WTC11 (cell line): ENCODE measurements around the gene MYNN. TPM values are rescaled to one million over a fixed set of nuclear protein-coding genes. Genes with fewer than 3 reads are reported as not detected.

Experiments used
- ATAC-seq: fragments of 200-7000 bp; cut with Tn5 transposase; 2 replicates; pipeline ENCODE4 v1.10.0; 2021; ENCODE audit warnings: mild to moderate bottlenecking, moderate library complexity
- CTCF ChIA-PET: fragments of 300-600 bp; sonication (Branson Sonifier 250); formaldehyde crosslinking; loops from one replicate; lab custom pipeline; 2021; ENCODE audit warnings: antibody characterized with exemption; lab: Charles Lee
- POLR2A ChIA-PET: fragments of 350-600 bp; sonication (Branson Sonifier 250); formaldehyde crosslinking; loops from one replicate; lab custom pipeline; 2021; ENCODE audit warnings: antibody characterized with exemption; lab: Charles Lee
- DNase-seq: peaks from one replicate; pipeline ENCODE4 v3.0.0; 2021; ENCODE audit warnings: low spot score
- H3K27ac Mint-ChIP-seq: 2 replicates; pipeline ENCODE4 v1.8.0; 2021; ENCODE audit warnings: mixed read lengths
- H3K27me3 Mint-ChIP-seq: 2 replicates; pipeline ENCODE4 v1.8.0; 2021; ENCODE audit warnings: low read depth, mild to moderate bottlenecking, moderate library complexity, mixed read lengths
- H3K36me3 Mint-ChIP-seq: 2 replicates; pipeline ENCODE4 v1.8.0; 2021; ENCODE audit warnings: mixed read lengths
- H3K4me1 Mint-ChIP-seq: 2 replicates; pipeline ENCODE4 v1.8.0; 2022; ENCODE audit warnings: mixed read lengths
- H3K4me3 Mint-ChIP-seq: 2 replicates; pipeline ENCODE4 v1.8.0; 2021; ENCODE audit warnings: mild to moderate bottlenecking, moderate library complexity, mixed read lengths
- H3K9me3 Mint-ChIP-seq: 2 replicates; pipeline ENCODE4 v1.8.0; 2021; ENCODE audit warnings: mixed read lengths
- ATF1 ChIP-seq: sonication (generic); formaldehyde crosslinking; IDR thresholded peaks from 2 replicates; pipeline ENCODE4 v1.8.1; 2023; ENCODE audit warnings: mild to moderate bottlenecking, moderate library complexity, missing genetic modification reagents
- ERG ChIP-seq: fragments of 250-450 bp; sonication (Bioruptor Pico); IDR thresholded peaks from 2 replicates; pipeline ENCODE4 v1.8.0; 2021; ENCODE audit warnings: mild to moderate bottlenecking
- ETV6 ChIP-seq: sonication (generic); formaldehyde crosslinking; IDR thresholded peaks from 2 replicates; pipeline ENCODE4 v1.8.1; 2022; ENCODE audit warnings: mild to moderate bottlenecking, missing genetic modification reagents
- FOXJ3 ChIP-seq: sonication (generic); formaldehyde crosslinking; IDR thresholded peaks from 2 replicates; pipeline ENCODE4 v1.9.0; 2021; ENCODE audit warnings: missing genetic modification reagents, mild to moderate bottlenecking, borderline replicate concordance
- FOXK1 ChIP-seq: sonication (generic); formaldehyde crosslinking; IDR thresholded peaks from 2 replicates; pipeline ENCODE4 v1.8.0; 2022; ENCODE audit warnings: mild to moderate bottlenecking, moderate library complexity, missing genetic modification reagents
- GRHL2 ChIP-seq: fragments of 250-450 bp; sonication (Bioruptor Pico); IDR thresholded peaks from 2 replicates; pipeline ENCODE4 v1.8.0; 2022; ENCODE audit warnings: mild to moderate bottlenecking, moderate library complexity; ENCODE audit not compliant: insufficient replicate concordance, severe bottlenecking
- MAX ChIP-seq: sonication (generic); formaldehyde crosslinking; IDR thresholded peaks from 2 replicates; pipeline ENCODE4 v1.8.0; 2022; ENCODE audit warnings: mild to moderate bottlenecking, missing genetic modification reagents
- MLX ChIP-seq: sonication (generic); formaldehyde crosslinking; IDR thresholded peaks from 2 replicates; pipeline ENCODE4 v1.8.1; 2023; ENCODE audit warnings: mild to moderate bottlenecking, missing genetic modification reagents, moderate library complexity
- NFATC4 ChIP-seq: fragments of 250-450 bp; sonication (Bioruptor Pico); IDR thresholded peaks from 2 replicates; pipeline ENCODE4 v1.9.0; 2021; ENCODE audit warnings: mild to moderate bottlenecking
- NFE2L1 ChIP-seq: sonication (generic); formaldehyde crosslinking; IDR thresholded peaks from 2 replicates; pipeline ENCODE4 v1.8.1; 2023; ENCODE audit warnings: missing genetic modification reagents
- PRRX2 ChIP-seq: fragments of 250-450 bp; sonication (Bioruptor Pico); IDR thresholded peaks from 2 replicates; pipeline ENCODE4 v1.8.0; 2021; ENCODE audit warnings: mild to moderate bottlenecking
- USF2 ChIP-seq: sonication (generic); formaldehyde crosslinking; IDR thresholded peaks from 2 replicates; pipeline ENCODE4 v1.8.1; 2023; ENCODE audit warnings: mild to moderate bottlenecking, missing genetic modification reagents, moderate library complexity
- ZBTB43 ChIP-seq: sonication (generic); formaldehyde crosslinking; IDR thresholded peaks from 2 replicates; pipeline ENCODE4 v1.8.1; 2023; ENCODE audit warnings: mild to moderate bottlenecking, missing genetic modification reagents
- ZMAT4 ChIP-seq: fragments of 250-450 bp; sonication (Bioruptor Pico); IDR thresholded peaks from 2 replicates; pipeline ENCODE4 v1.9.0; 2021; ENCODE audit warnings: mild to moderate bottlenecking
- ZNF512 ChIP-seq: sonication (generic); formaldehyde crosslinking; IDR thresholded peaks from 2 replicates; pipeline ENCODE4 v1.8.1; 2022; ENCODE audit warnings: missing genetic modification reagents, borderline replicate concordance
- ZNF671 ChIP-seq: fragments of 250-450 bp; sonication (Bioruptor Pico); IDR thresholded peaks from 2 replicates; pipeline ENCODE4 v1.8.0; 2021; ENCODE audit warnings: mild to moderate bottlenecking
- total RNA-seq: library from RNA; stranded (reverse); gene quantifications from 3 replicates; pipeline ENCODE4 v1.2.3, GENCODE V29; 2021

Gene MYNN
- total RNA-seq, 1 experiment from 2014 or later = 14.3 TPM

- TF ChIP-seq ERG (no peak), NFATC4 (no peak)
Observed at GRCh38 chr3:169818316-169818715, 45.1 kb downstream of the MYNN start (continued).

GRCh38 chr3:169822091-169822490 lies 48.9 kb downstream of the MYNN start:
- DNase-seq = no peak
- CTCF ChIA-PET = interaction anchor here (0.9 kb wide), 1 partner anchor 199 kb away, joined by 3 read pairs; no protein-coding TSS in a partner anchor
- no peaks in the 10 kb centered on the region for H3K36me3 Mint-ChIP-seq
- no peak for ATAC-seq
- no peaks in the 10 kb centered on the region for H3K9me3 Mint-ChIP-seq
- no peak overlapping the region for H3K27ac Mint-ChIP-seq
- POLR2A ChIA-PET = no interaction called here
- H3K4me1 Mint-ChIP-seq = 0 out of 2 replicates have a peak, but pooled peaks cover 3% of the 10 kb centered on the region
- TF ChIP-seq MLX = no peak
- 0 out of 2 replicates have a peak, but pooled peaks cover 3% of the 10 kb centered on the region for H3K27me3 Mint-ChIP-seq
- no peak overlapping the region for H3K4me3 Mint-ChIP-seq

- H3K4me3 Mint-ChIP-seq = no peak overlapping the region
- 0 out of 2 replicates have a peak, but pooled peaks cover 3% of the 10 kb centered on the region for H3K4me1 Mint-ChIP-seq
- H3K9me3 Mint-ChIP-seq = no peaks in the 10 kb centered on the region
- TF ChIP-seq ZNF512 (CRISPR knock-in tag) = no peak
- no peak for TF ChIP-seq NFATC4
- ATAC-seq = no peak
- no peaks in the 10 kb centered on the region for H3K36me3 Mint-ChIP-seq
- DNase-seq = no peak
- H3K27ac Mint-ChIP-seq = no peak overlapping the region
- CTCF ChIA-PET = interaction anchor here (0.9 kb wide), 1 partner anchor 199 kb away, joined by 3 read pairs; no protein-coding TSS in a partner anchor
- H3K27me3 Mint-ChIP-seq = 0 out of 2 replicates have a peak, but pooled peaks cover 3% of the 10 kb centered on the region
- POLR2A ChIA-PET = no interaction called here
Observed at GRCh38 chr3:169822540-169822939, 49.3 kb downstream of the MYNN start.

- POLR2A ChIA-PET = no interaction called here
- no peak overlapping the region for H3K27ac Mint-ChIP-seq
- ATAC-seq (no peak), DNase-seq (no peak)
- TF ChIP-seq ZBTB43 (no peak), FOXJ3 (no peak), NFE2L1 (CRISPR knock-in tag) (no peak), MAX (CRISPR knock-in tag) (no peak)
- H3K4me1 Mint-ChIP-seq = 0 out of 2 replicates have a peak, but pooled peaks cover 3% of the 10 kb centered on the region
- CTCF ChIA-PET = interaction anchor here (0.7 to 2.2 kb wide), 2 partner anchors 9 to 144 kb away, joined by 4 to 7 read pairs; partner anchors contain the start of gene SEC62
- no peaks in the 10 kb centered on the region for H3K9me3 Mint-ChIP-seq
- no peak overlapping the region for H3K4me3 Mint-ChIP-seq
- H3K27me3 Mint-ChIP-seq = 0 out of 2 replicates have a peak, but pooled peaks cover 3% of the 10 kb centered on the region
- H3K36me3 Mint-ChIP-seq = no peaks in the 10 kb centered on the region
Observed at GRCh38 chr3:169822983-169823382, 49.8 kb downstream of the MYNN start.

GRCh38 chr3:169825316-169825715 lies 52.1 kb downstream of the MYNN start:
- no peak for TF ChIP-seq ETV6 (CRISPR knock-in tag)
- no peak for TF ChIP-seq ATF1 (CRISPR knock-in tag)
- no peak for TF ChIP-seq USF2 (CRISPR knock-in tag)
- no peak for TF ChIP-seq PRRX2 (CRISPR knock-in tag)
- TF ChIP-seq GRHL2 (CRISPR knock-in tag) = no peak
- no peak for TF ChIP-seq ZMAT4 (CRISPR knock-in tag)
- TF ChIP-seq FOXJ3 = no peak
- TF ChIP-seq FOXK1 (CRISPR knock-in tag) = no peak
- no peak for TF ChIP-seq ZNF671 (CRISPR knock-in tag)
- DNase-seq (no peak), ATAC-seq (no peak)
- no peaks in the 10 kb centered on the region for H3K9me3 Mint-ChIP-seq
- no peaks in the 10 kb centered on the region for H3K36me3 Mint-ChIP-seq
- CTCF ChIA-PET = interaction anchor here (0.8 to 2.2 kb wide), 2 partner anchors 11 to 237 kb away, joined by 3 to 7 read pairs; no protein-coding TSS in a partner anchor
- no peak overlapping the region for H3K4me3 Mint-ChIP-seq
- no peaks in the 10 kb centered on the region for H3K27me3 Mint-ChIP-seq
- no peak overlapping the region for H3K27ac Mint-ChIP-seq
- H3K4me1 Mint-ChIP-seq = 0 out of 2 replicates have a peak, but pooled peaks cover 3% of the 10 kb centered on the region
- POLR2A ChIA-PET = interaction anchor here (0.6 kb wide), 1 partner anchor 13 kb away, joined by 3 read pairs; the partner anchor contains the start of genes LRRC34 and LRRIQ4
